ENCODE data around the gene C18orf63. TPM values are rescaled to one million over a fixed set of nuclear protein-coding genes. Genes with fewer than 3 reads are reported as not detected.

C18orf63 gene
- total RNA-seq, 2 donors from 2014 or later = not detected

- TF ChIP-seq POLR2A (IDR thresholded peaks at IDR 0.05) (no peak), CTCF (IDR thresholded peaks at IDR 0.05) (no peak)
Measured at GRCh38 chr18:74396171-74397169, 80.8 kb downstream of the C18orf63 start.

GRCh38 chr18:74397572-74397971 lies 81.9 kb downstream of the C18orf63 start:
- TF ChIP-seq POLR2A (IDR thresholded peaks at IDR 0.05) (no peak), CTCF (IDR thresholded peaks at IDR 0.05) (peak in 1 of 7 experiments; percentile 10)
- H3K9me3 ChIP-seq = no peaks in the 10 kb centered on the region
- ATAC-seq = no peak
- intact Hi-C loops (cut with DNase I) = no loop called here
- WGBS, 2 donors = 73 to 74% methylated on average over 5 to 7 of the region's 7 CpGs
- no peaks in the 10 kb centered on the region for H3K36me3 ChIP-seq (replicated peaks in 1 of 2; ENCODE audit: insufficient read depth in 1 of 2, low read depth in 2 of 2)
- H3K27ac ChIP-seq = no peak overlapping the region
- no peak overlapping the region for H3K4me3 ChIP-seq
- peaks cover 12% of the 10 kb centered on the region for H3K4me1 ChIP-seq
- H3K27me3 ChIP-seq = no peaks in the 10 kb centered on the region
- DNase-seq = peak in 1 of 4 donors; percentile 21

More at GRCh38 chr18:74396171-74397169, 80.8 kb downstream of the C18orf63 start:
- Histone ChIP-seq H3K27me3 (no peaks in the 10 kb centered on the region), H3K36me3 (replicated peaks in 1 of 2; ENCODE audit: insufficient read depth in 1 of 2, low read depth in 2 of 2) (no peaks in the 10 kb centered on the region), H3K4me3 (no peak overlapping the region), H3K9me3 (no peaks in the 10 kb centered on the region), H3K27ac (no peak overlapping the region), H3K4me1 (peaks cover 12% of the 10 kb centered on the region)
- intact Hi-C loops (cut with DNase I) = no loop called here
- ATAC-seq = peak; percentile 15
- DNase-seq = no peak
- 49 to 52% methylated on average over 16 of the region's 16 CpGs for WGBS, 2 donors

- no peak overlapping the region for H3K27ac ChIP-seq
- H3K4me1 ChIP-seq = peaks cover 12% of the 10 kb centered on the region
- TF ChIP-seq CTCF (IDR thresholded peaks at IDR 0.05) (no peak), POLR2A (IDR thresholded peaks at IDR 0.05) (no peak)
- no peaks in the 10 kb centered on the region for H3K36me3 ChIP-seq (replicated peaks in 1 of 2; ENCODE audit: insufficient read depth in 1 of 2, low read depth in 2 of 2)
- intact Hi-C loops (cut with DNase I) = no loop called here
- H3K9me3 ChIP-seq = no peaks in the 10 kb centered on the region
- ATAC-seq = no peak
- H3K4me3 ChIP-seq = no peak overlapping the region
- no peaks in the 10 kb centered on the region for H3K27me3 ChIP-seq
- no peak for DNase-seq
- 50 to 55% methylated on average over 14 of the region's 14 CpGs for WGBS, 2 donors
Measured at GRCh38 chr18:74399091-74399887, 83.7 kb downstream of the C18orf63 start.

- Histone ChIP-seq H3K9me3 (no peaks in the 10 kb centered on the region), H3K27ac (no peak overlapping the region), H3K27me3 (no peaks in the 10 kb centered on the region), H3K4me3 (no peak overlapping the region), H3K4me1 (peaks cover 10% of the 10 kb centered on the region), H3K36me3 (replicated peaks in 1 of 2; ENCODE audit: insufficient read depth in 1 of 2, low read depth in 2 of 2) (no peaks in the 10 kb centered on the region)
- intact Hi-C loops (cut with DNase I) = no loop called here
- DNase-seq (no peak), ATAC-seq (no peak)
- 67 to 71% methylated on average over 4 of the region's 4 CpGs for WGBS, 2 donors
- TF ChIP-seq CTCF (IDR thresholded peaks at IDR 0.05) = no peak
- TF ChIP-seq POLR2A (IDR thresholded peaks at IDR 0.05) = no peak
Measured at GRCh38 chr18:74400813-74401212, 85.2 kb downstream of the C18orf63 start.
